Measurements from ENCODE around the gene PLEKHM3. TPM values are rescaled to one million over a fixed set of nuclear protein-coding genes. Genes with fewer than 3 reads are reported as not detected.

The PLEKHM3 gene
- polyA plus RNA-seq, 3 donors, result 12.4 to 15.3 (median 13.9) TPM

DNA sequence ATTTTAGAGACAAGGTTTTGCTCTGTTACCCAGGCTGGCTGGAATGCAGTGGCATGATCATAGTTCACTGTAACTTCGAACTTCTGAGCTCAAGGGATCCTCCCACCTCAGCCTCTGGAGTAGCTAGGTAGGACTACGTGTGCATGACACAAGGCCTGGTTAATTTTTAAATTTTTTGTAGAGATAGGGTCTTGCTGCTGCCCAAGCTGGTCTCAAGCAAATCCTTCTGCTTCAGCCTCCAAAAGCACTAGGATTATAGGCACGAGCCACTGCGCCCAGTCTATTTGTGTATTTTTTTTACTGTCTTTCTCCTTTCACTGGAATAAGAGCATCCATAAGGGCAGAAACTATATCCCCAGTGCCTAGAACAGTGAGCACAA, 89.3 kb downstream of the PLEKHM3 start:
- no peak for DNase-seq (ENCODE audit: extremely low read depth in 1 of 11, low read depth in 9 of 11, low spot score in 4 of 11)

DNA sequence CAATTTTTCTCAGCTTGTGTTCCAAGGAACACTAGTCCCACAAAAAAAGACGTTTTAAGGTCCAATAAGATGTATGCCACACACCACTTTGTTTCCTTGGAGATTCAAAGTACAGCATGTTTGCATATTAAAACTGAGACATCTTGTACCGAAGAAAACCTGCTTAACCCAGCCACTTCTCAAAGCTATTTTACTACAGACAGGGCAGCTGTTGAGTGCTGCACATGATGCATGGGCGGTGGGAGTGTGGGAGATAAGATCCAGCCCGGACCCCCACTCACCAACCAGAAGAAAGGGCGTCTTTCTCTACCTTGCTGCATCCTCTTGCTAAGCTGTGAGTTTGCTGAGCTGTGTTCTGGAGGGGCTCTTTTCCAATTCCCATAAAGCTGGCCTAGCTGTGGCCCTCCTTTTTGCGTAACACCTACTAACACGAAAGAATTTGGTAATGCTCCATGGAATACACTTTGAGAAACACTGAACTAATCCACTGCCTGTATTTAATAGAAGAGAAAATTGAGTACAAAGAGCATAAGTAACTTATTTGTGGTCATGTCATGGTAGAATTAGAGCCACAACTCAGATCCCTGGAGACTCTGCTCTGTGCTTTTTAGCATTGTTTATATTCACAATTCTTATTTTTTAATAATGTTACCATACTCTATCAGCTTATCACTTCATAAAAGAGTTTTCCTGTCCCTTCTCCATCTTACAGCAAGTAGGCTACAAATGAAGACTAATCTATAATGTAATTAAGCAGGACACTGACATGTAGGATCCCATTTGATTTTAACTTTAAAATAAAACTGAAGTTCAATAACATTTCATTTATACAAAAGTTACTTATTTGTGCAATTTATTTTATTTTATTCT, 90.0 kb downstream of the PLEKHM3 start:
- DNase-seq (ENCODE audit: extremely low read depth in 1 of 11, low read depth in 9 of 11, low spot score in 4 of 11), result no peak

DNA sequence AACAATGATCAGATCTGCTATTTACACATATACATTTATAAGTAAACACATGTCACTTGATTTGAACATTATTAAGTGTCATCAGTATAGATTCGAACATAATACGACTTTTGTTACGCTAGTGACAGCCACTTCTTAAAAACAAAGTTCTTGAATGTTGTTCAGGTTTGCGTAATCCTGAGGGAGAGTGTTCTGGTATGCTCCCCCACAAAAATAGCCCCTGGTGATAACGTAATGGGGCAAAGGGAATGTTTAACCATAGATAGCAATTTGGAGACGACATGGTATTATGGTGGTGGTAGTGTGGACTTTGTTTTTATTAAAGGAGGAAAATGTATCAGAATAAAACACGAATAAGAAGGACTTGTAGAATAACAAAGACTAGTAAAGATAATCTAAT, 90.6 kb downstream of the PLEKHM3 start:
- DNase-seq (ENCODE audit: extremely low read depth in 1 of 11, low read depth in 9 of 11, low spot score in 4 of 11), result no peak

DNA sequence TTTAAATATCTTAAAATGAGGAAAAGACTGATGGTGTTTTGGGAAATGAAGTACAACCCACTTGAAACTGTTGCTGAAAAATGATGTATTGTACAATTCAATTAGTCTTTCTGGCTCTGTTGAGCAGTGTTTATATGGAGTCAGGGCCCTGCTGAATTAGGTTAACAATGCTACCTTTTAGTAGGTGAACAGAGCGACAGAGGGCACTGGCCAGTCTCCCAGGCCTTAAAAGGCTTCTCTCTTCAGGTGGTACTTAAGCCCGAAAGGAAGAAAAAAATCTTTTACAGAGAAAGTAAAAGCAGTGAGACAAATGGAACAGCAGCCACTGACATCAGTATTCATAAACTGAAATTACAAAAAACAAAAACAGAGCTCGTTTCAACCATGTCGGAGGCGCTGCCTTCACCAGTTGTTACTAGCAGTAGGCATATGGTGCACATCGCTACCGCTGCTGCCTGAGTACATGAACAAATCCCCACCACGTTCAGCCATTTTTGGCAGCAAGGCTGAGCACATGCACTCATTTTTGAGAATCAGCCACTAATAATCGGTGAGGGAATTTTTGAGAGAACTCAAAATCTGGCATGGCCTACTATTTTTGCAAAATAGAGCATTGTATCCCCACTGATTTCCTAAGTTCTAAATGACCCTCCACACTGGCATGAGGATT, 91.8 kb downstream of the PLEKHM3 start:
- DNase-seq (ENCODE audit: extremely low read depth in 1 of 11, low read depth in 9 of 11, low spot score in 4 of 11), result no peak

DNA sequence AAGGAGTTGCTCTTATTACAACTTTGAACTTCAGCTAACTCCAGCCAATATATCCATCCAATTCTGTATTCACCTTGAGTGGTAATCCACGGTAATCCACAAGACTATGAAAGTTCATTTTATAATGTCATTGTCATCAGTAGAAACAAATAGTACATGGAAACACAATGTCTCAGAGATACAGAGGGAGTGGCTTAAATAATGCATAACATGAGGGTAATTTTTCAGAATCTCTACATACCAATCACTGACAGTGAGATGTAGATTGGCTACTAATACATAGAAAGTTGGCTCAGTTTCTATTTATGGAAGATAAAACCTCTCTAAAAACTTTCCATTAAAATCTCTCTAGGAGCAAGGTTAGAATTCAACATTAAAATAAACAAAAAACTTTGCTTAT, 93.2 kb downstream of the PLEKHM3 start:
- DNase-seq (ENCODE audit: extremely low read depth in 1 of 11, low read depth in 9 of 11, low spot score in 4 of 11), result no peak

DNA sequence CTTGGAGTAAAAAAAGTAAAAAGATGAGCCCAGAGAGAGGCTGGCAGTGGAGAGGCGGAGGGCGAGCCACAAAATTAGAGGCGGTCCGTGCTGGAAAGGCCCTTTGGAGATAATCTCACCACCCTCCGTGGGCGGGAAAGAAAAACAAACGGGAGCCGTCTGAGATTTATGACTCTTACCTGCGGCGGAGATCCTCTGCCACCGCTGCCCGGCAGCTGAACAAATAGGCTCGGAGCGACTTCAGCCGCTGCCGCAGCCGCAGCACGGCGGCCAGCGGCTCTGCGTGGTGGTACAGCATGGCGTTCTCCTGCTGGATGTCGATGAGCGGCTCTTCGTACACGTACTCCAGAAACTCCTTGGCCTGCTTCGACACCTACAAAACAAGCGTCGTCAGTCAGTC, 94.6 kb downstream of the PLEKHM3 start:
- DNase-seq (ENCODE audit: extremely low read depth in 1 of 11, low read depth in 9 of 11, low spot score in 4 of 11), result peak in 9 of 11 donors; percentile 40 to 75 (median 63)

DNA sequence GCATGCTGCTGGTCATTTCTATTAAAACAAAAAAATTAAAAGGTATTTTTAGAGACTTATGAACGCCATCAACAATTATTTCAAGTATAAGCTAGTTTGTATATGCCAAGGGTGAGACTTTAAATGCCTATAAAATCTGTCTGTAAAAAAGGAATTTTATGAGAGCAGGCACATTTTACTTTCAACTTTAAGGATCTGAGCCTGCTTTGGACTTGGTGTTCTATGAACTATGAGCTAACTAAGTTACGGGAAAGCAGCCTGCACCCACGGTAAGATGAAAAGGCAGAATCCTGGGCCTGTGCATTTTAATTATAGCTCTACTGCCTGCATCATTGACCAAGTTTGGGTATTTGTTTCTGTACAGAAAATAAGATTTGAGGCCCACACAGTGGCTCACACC, 95.4 kb downstream of the PLEKHM3 start:
- DNase-seq (ENCODE audit: extremely low read depth in 1 of 11, low read depth in 9 of 11, low spot score in 4 of 11), result no peak

DNA sequence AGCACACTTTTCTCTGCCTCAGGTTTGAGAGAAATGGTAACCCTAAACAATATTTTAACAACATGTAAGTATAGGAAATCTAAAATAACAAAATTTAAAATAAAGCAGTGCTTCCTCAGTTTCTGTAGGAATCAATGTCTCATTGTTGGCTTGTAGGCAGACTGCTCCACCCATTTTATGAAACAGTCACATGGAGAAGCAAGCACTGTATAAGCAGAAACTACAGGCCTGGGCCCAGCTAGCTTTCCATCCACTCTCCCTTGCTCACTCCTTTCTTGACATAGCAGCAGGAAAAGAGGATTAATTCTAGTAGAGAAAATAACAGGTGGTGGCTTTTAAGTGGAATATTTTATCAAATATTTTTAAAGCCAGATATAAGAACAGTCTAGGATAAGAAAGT, 97.2 kb downstream of the PLEKHM3 start:
- no peak for DNase-seq (ENCODE audit: extremely low read depth in 1 of 11, low read depth in 9 of 11, low spot score in 4 of 11)

DNA sequence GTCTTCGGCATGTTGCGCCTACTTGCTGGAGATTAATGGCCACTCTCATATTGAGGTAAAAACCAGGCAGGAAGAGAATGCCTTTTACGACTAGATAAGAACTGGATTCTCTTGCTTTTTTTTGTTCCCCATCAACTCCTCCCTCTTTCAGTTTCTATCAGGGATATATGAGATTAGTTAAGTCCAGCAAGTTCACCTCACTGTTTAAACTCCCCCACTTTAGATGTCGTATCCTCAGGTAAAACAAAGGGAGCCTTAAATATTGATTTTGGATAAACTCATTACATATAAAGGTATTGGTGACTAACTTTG, 98.4 kb downstream of the PLEKHM3 start:
- DNase-seq (ENCODE audit: extremely low read depth in 1 of 11, low read depth in 9 of 11, low spot score in 4 of 11), result no peak

DNA sequence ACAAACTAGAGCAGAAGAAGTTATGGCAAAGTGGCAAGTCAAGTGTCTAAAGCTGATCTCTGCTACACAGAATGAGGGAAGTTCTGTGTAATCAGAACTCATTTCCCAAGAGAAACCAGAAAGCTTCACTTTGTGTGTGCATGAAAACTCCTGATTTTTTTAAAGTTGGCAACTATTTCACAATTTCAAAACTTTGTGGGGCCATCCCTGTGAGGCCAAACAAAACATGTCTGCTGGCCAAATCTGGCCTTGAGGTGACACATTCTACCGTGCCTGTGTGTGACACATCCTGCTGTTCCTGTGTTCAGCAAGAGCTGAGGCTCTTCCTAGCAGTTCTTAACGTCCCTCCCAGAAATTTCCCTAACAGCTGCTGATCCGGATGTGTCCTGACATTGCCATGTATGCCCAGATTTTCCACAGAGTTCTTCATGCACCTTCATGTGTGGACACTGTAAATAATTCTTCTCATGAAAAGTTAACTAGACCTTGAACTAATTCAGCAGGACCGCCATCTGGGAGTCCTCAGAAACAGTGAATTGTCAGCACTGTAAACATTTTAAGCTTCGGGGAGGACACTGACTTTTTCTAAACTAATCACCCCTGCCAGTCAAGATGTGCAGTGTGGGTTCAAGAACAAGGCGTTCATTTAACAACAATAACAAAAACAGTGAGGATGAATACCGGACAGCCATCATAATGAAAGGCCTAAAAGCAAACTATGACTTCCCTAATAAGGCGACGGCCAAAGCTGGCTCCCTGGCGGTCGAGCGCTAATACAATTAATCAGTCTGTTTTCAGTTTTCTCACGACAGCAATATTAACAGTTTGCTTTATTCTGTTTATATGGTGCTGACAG, 99.0 kb downstream of the PLEKHM3 start:
- peak in 1 of 11 donors; percentile 62 for DNase-seq (ENCODE audit: extremely low read depth in 1 of 11, low read depth in 9 of 11, low spot score in 4 of 11)

DNA sequence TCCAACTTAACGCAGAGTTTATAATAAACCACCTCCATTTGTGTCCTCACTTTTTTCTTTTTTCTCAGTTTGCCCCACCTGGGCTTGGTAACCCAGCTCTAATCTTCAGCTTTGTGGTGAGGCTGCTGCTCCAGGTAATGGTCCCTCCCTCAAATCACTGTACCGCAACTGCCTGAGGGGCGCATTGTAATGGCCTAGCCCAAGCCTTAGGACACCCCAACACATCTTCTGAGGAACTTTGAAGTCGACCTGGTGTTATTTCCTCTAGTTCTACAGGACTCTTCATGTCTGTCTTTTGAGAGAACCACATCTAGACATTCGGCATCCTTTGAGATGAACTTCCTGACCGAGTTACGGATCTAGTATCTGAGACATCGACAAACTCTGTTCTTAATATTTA, 99.7 kb downstream of the PLEKHM3 start:
- DNase-seq (ENCODE audit: extremely low read depth in 1 of 11, low read depth in 9 of 11, low spot score in 4 of 11), result no peak

DNA sequence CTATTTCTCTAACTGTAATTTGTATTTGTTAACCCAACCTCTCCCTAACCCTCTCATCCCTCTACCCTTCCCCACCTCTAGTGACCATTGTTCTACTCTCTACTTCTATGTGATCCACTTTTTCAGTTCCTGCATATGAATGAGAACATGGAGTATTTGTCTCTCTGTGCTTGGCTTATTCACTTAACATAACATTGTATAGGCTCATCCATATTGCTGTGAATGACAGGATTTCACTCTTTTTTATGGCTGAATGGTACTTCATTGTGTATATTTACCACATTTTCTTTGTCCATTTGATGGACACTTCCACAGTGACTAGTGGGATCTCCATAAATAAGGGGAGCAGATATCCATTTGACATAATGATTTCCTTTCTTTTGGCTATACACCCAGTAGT, 103.7 kb downstream of the PLEKHM3 start:
- no peak for DNase-seq (ENCODE audit: extremely low read depth in 1 of 11, low read depth in 9 of 11, low spot score in 4 of 11)

DNA sequence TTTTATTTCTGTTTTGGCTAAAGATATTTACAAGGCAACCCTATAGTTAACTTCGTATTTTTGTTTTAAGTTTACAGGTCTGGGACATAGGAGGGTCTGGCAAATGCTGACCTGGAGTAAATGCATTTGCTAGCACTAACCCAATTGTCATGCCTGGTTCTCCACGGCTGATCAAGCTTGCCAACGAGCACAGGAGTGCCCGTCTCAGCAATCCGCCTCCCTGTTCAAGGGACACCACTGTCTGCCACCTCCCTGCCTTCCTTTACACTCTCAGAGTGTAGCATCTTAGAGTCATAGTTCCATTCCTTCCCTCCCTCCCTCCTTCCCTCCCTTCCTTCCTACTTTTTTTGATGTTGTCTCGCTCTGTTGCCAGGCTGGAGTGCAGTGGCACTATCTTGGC, 104.6 kb downstream of the PLEKHM3 start:
- DNase-seq (ENCODE audit: extremely low read depth in 1 of 11, low read depth in 9 of 11, low spot score in 4 of 11), result no peak

DNA sequence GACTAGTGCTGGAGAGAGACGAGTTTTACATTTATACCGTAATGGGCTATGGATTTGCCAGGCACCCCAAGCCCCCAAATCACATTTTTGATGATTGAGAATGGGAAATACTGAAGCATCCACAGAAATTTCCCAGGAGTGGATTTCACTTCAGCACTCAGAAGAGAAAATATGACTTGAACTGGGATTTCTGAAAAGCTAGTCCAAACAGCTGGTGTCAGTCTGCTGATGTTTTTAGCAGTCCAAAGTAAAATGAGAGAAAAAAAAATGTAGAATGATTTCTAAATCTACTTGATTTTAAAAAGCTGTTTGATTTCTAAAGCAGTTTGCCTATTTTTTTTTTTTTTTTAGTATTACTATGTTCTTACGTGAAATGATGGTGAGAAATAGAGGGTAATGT, 105.0 kb downstream of the PLEKHM3 start:
- no peak for DNase-seq (ENCODE audit: extremely low read depth in 1 of 11, low read depth in 9 of 11, low spot score in 4 of 11)

DNA sequence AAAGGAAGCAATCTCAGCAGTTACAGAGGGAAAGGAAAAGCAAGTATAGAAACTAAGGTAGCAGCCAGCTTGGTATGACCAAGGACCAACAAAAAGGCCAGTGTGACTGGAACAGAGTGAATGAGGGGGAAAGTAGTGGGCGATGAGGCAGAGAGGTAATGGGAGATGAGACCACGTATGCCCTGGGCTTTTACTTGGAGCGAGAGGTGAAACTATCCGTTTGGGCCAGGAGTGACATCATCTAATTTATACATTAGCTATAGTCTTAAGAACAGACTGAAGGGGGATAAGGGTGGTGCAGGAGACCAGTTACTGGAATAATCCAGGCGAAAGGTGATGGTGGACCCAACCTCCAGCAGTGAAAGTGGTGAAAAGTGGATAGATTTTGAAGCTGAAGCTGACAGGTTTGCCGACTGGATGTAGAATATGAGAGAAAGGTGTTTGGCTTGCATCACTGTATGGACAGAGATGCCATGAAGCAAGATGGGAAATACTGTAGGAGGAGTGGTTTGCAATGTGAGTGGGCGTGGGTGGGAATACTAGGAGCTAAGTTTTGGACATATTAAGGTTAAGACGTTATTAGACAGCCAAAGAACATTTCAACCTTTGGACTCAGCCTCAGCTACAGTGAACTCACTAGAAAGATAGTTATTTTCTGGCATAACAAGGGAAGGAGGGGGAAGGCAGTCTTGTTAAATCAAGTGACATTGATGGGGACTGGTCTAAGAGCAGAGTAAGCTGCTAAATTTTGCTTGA, 106.0 kb downstream of the PLEKHM3 start:
- DNase-seq (ENCODE audit: extremely low read depth in 1 of 11, low read depth in 9 of 11, low spot score in 4 of 11), result no peak

DNA sequence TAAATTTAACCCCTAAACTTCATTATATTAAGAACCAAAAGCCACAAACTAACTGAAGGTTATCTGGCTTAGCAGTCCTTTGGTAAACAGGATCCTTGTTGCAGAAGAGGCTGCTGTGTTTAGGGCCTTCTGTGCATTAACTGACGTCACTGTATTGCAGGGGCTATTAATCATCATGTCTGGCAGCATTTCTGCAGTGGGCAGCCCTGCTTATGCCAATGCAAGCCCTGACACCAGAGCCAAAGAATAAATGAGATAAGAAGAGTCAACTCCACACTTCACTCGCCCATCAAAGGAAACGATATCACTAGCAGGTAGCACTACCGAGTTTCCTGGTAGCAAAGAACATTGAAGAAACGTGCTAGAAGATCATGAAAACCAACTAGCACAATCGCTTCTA, 110.6 kb downstream of the PLEKHM3 start:
- no peak for DNase-seq (ENCODE audit: extremely low read depth in 1 of 11, low read depth in 9 of 11, low spot score in 4 of 11)

DNA sequence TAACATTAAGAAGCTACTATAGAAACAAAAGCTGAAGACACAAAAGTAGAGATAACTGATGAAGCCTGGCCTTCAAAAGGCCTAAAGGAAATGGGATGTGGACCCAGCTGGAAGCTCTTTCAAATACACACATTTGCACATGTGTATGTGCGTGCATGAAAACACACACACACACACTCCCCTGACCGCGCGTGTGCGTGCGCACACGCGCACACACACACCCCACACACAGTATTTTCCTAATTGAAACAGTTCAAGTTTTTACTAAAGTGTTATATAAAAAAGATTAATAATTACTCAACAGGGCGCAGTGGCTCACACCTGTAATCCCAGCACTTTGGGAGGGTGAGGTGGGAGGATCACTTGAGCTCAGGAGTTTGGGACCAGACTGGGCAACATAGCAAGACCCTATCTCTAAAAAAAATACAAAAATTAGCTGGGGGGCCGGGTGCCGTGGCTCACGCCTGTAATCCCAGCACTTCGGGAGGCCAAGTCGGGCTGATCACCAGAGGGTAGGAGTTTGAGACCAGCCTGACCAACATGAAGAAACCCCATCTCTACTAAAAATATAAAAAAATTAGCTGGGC, 111.5 kb downstream of the PLEKHM3 start:
- no peak for DNase-seq (ENCODE audit: extremely low read depth in 1 of 11, low read depth in 9 of 11, low spot score in 4 of 11)

DNA sequence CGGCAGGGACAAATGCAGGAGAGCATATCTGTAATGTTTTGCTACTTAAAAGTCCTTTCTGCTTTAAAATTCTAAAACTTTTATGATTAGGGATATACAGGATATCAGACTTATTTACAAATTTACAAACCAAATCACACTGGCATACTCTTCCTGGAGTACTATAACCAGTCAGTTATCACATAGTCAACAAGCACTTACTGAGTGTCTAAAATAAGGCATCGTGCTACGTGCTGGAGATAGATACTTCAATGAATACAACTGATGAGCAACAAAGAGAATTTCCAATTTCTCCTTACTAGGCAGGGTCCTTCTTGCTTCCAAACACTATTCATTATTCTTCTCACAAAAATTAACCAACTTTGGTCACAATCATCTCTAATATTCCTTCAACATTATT, 113.5 kb downstream of the PLEKHM3 start:
- no peak for DNase-seq (ENCODE audit: extremely low read depth in 1 of 11, low read depth in 9 of 11, low spot score in 4 of 11)

DNA sequence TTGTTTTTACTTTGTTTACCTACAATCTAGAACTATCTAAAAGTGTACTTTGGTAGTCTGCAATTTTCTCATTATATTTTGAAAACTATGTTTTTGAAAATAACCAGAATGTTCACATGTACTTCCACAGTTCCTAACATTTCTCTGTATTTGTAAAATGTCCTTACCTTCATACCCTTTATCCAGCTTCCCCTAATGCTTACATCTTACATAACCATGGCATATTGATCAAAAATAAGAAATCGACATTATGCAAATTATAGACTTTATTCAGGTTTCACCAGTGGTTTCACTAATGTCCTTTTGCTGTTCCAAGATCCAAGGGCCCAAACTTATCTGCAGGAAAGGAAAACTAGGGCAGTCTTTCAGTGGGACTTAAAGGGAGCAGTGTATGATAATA, 114.1 kb downstream of the PLEKHM3 start:
- no peak for DNase-seq (ENCODE audit: extremely low read depth in 1 of 11, low read depth in 9 of 11, low spot score in 4 of 11)
